Measurements from ENCODE around the gene LPIN3. TPM values are rescaled to one million over a fixed set of nuclear protein-coding genes. Genes with fewer than 3 reads are reported as not detected.

LPIN3 gene
- polyA plus RNA-seq, 3 donors: 0.01 TPM; not detected in 2

GRCh38 chr20:41327178-41327577 lies 13.4 kb upstream of the LPIN3 start:
- Mint-ChIP-seq H3K4me1 (peaks cover 18% of the 10 kb centered on the region), H3K9me3 (peaks cover 0 to 2% (median 0%) of the 10 kb centered on the region in 7 donors), H3K27ac (no peak overlapping the region), H3K27me3 (ENCODE audit: low read depth in 3 of 3) (peaks cover 5 to 21% (median 14%) of the 10 kb centered on the region in 3 donors), H3K36me3 (no peaks in the 10 kb centered on the region), H3K4me3 (no peak overlapping the region)
- no CpG with 5 or more reads among the region's 5 CpGs for WGBS (ENCODE audit: insufficient coverage)
- Histone ChIP-seq H4K20me1 (ENCODE audit: insufficient read depth, low read length) (no peaks in the 10 kb centered on the region), H3K4me1 (ENCODE audit: control insufficient read depth in 1 of 2, insufficient read depth in 2 of 2, low read length in 2 of 2) (peaks cover 15% of the 10 kb centered on the region in 2 donors), H3K36me3 (replicated peaks in 1 of 2; ENCODE audit: control insufficient read depth in 1 of 2, insufficient read depth in 2 of 2, low read length in 2 of 2) (no peaks in the 10 kb centered on the region), H3K4me2 (replicated peaks; ENCODE audit: extremely low read depth, low read length, poor library complexity, severe bottlenecking) (no peak overlapping the region), H3K4me3 (replicated peaks in 1 of 3; ENCODE audit: low read depth in 2 of 3, low read length in 3 of 3) (no peak overlapping the region), H2AFZ (ENCODE audit: insufficient read depth, low read depth, low read length, poor library complexity, severe bottlenecking) (no peak overlapping the region), H3K79me2 (ENCODE audit: insufficient read depth, low read length) (no peaks in the 10 kb centered on the region), H3K27ac (ENCODE audit: low read depth in 1 of 2, low read length in 2 of 2) (no peak overlapping the region), H3K9ac (ENCODE audit: insufficient read depth, low read length, poor library complexity, severe bottlenecking) (no peak overlapping the region), H3K27me3 (ENCODE audit: control insufficient read depth in 2 of 2, insufficient read depth in 2 of 2, low read length in 2 of 2) (peaks cover 0 to 11% of the 10 kb centered on the region in 2 donors), H3K9me3 (replicated peaks in 1 of 2; ENCODE audit: control insufficient read depth in 1 of 2, insufficient read depth in 1 of 2, low read length in 2 of 2) (no peaks in the 10 kb centered on the region)
- intact Hi-C loops (cut with micrococcal nuclease): no loop called here
- DNase-seq: no peak
- TF ChIP-seq CTCF (IDR thresholded peaks at IDR 0.05): no peak

DNA sequence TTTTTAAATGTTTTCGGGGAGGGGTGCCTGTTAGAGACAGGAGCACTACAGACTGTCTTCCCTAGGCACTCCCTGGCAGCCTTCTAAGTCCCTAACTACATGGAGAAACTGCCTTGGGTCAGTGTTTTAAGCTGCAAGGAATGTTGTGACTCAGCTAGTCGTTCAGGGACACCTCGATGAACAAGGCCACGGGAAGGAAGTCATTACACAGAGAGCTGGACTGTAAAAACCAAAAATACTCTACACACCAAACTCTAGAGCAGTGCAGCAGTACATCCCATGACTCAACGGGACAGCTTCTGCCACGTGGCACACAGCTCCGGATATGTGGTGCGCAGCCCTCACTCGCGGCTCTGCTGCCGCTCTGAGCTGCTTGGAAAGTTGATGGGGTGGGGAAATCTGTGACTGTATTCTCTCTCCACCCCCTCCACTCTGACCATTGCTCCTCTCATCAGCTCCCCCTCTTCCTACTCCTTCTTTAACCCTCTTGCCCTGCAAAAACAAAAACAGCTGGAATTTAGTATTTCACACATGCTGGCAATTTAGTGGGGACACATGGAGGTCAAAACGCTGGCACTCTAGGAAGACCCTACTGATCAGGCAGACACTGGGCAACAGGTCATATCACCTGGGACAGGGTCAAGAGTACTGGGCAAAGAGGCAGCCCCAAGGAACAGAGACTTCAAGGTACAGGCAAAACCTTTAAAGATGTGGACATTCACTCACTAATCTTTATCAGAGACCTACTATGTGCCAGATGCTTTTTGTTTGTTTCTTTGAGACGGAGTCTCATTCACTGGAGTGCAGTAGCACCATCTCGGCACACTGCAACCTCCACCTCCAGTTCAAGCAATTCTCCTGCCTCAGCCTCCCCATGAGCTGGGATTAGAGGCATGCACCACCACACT lies 10.9 kb upstream of the LPIN3 start:
- Mint-ChIP-seq H3K36me3 (no peaks in the 10 kb centered on the region), H3K9me3 (peaks cover 0 to 4% (median 0%) of the 10 kb centered on the region in 7 donors), H3K4me3 (peak overlapping the region in 1 of 2 donors; percentile 71), H3K4me1 (peaks cover 18% of the 10 kb centered on the region), H3K27ac (peak overlapping the region in 5 of 7 donors; percentile 40 to 72 (median 68)), H3K27me3 (ENCODE audit: low read depth in 3 of 3) (peaks cover 8 to 24% (median 23%) of the 10 kb centered on the region in 3 donors)
- H2AFZ ChIP-seq (ENCODE audit: insufficient read depth, low read depth, low read length, poor library complexity, severe bottlenecking): peak overlapping the region; percentile 56
- 42% methylated on average over 6 of the region's 14 CpGs for WGBS (ENCODE audit: insufficient coverage)
- H3K36me3 ChIP-seq (replicated peaks in 1 of 2; ENCODE audit: control insufficient read depth in 1 of 2, insufficient read depth in 2 of 2, low read length in 2 of 2): no peaks in the 10 kb centered on the region
- no peaks in the 10 kb centered on the region for H3K9me3 ChIP-seq (replicated peaks in 1 of 2; ENCODE audit: control insufficient read depth in 1 of 2, insufficient read depth in 1 of 2, low read length in 2 of 2)
- peak overlapping the region in 1 of 2 donors; percentile 44 for H3K27ac ChIP-seq (ENCODE audit: low read depth in 1 of 2, low read length in 2 of 2)
- H3K27me3 ChIP-seq (ENCODE audit: control insufficient read depth in 2 of 2, insufficient read depth in 2 of 2, low read length in 2 of 2): peaks cover 0 to 11% of the 10 kb centered on the region in 2 donors
- intact Hi-C loops (cut with micrococcal nuclease): no loop called here
- peak; percentile 48 to 77 (median 64) for DNase-seq
- no peak for TF ChIP-seq CTCF (IDR thresholded peaks at IDR 0.05)
- peaks cover 15% of the 10 kb centered on the region in 2 donors for H3K4me1 ChIP-seq (ENCODE audit: control insufficient read depth in 1 of 2, insufficient read depth in 2 of 2, low read length in 2 of 2)
- no peak overlapping the region for H3K9ac ChIP-seq (ENCODE audit: insufficient read depth, low read length, poor library complexity, severe bottlenecking)
- peak overlapping the region; percentile 27 for H3K4me2 ChIP-seq (replicated peaks; ENCODE audit: extremely low read depth, low read length, poor library complexity, severe bottlenecking)
- H4K20me1 ChIP-seq (ENCODE audit: insufficient read depth, low read length): no peaks in the 10 kb centered on the region
- H3K79me2 ChIP-seq (ENCODE audit: insufficient read depth, low read length): no peaks in the 10 kb centered on the region
- peak overlapping the region in 1 of 3 experiments; percentile 40 for H3K4me3 ChIP-seq (replicated peaks in 1 of 3; ENCODE audit: low read depth in 2 of 3, low read length in 3 of 3)
